CD4-positive, alpha-beta T cell treated with Interleukin-12 subunit alpha and Interleukin-12 subunit beta, for 1 hour (primary cell): ENCODE results near the gene PSMC3.

ENCODE experiments used
- DNase-seq: peaks from one replicate; pipeline ENCODE4 v3.0.0-alpha.2; 2020

Gene PSMC3

GRCh38 chr11:47374720-47375019, 51.6 kb downstream of the PSMC3 start:
- DNase-seq: no peak

- DNase-seq: peak; percentile 84
Observed at GRCh38 chr11:47373876-47374719, 52.1 kb downstream of the PSMC3 start.

GRCh38 chr11:47372422-47372821, 53.8 kb downstream of the PSMC3 start:
- DNase-seq: no peak

- DNase-seq: no peak
Observed at GRCh38 chr11:47369676-47370075, 56.6 kb downstream of the PSMC3 start.
